K562 (cell line): ENCODE data around the gene GTPBP1.

Source experiments
- ARHGAP35 ChIP-seq: fragments of 450-650 bp; IDR thresholded peaks from 2 replicates; pipeline ENCODE4 v1.6.1; 2018; ENCODE audit not compliant: partially characterized antibody
- BHLHE40 ChIP-seq: IDR thresholded peaks from 2 replicates; pipeline ENCODE4 v1.6.1; 2011; ENCODE audit warnings: low read length, improper control_type of control experiment
- CBX1 ChIP-seq: sonication (generic); IDR thresholded peaks from 2 replicates; pipeline ENCODE4 v1.6.1; 2016; ENCODE audit warnings: antibody characterized with exemption, low read depth, mild to moderate bottlenecking
- EP300 ChIP-seq: IDR thresholded peaks from 2 replicates; pipeline ENCODE4 v1.6.1; 2012; ENCODE audit warnings: low read length, improper control_type of control experiment
- RFX5 ChIP-seq: IDR thresholded peaks from 2 replicates; pipeline ENCODE4 v1.6.1; 2011; ENCODE audit warnings: low read depth, mild to moderate bottlenecking, improper control_type of control experiment, low read length
- ZNF699 ChIP-seq: fragments of 250-450 bp; sonication (Bioruptor Pico); IDR thresholded peaks from 2 replicates; pipeline ENCODE4 v1.8.0; 2021; ENCODE audit warnings: mild to moderate bottlenecking, moderate library complexity; ENCODE audit not compliant: insufficient replicate concordance
- TF ChIP-seq, protein P1 (sequence below): fragments of 450-650 bp; IDR thresholded peaks from 2 replicates; pipeline ENCODE4 v1.6.1; 2017; ENCODE audit warnings: mild to moderate bottlenecking, moderate library complexity

DNA sequence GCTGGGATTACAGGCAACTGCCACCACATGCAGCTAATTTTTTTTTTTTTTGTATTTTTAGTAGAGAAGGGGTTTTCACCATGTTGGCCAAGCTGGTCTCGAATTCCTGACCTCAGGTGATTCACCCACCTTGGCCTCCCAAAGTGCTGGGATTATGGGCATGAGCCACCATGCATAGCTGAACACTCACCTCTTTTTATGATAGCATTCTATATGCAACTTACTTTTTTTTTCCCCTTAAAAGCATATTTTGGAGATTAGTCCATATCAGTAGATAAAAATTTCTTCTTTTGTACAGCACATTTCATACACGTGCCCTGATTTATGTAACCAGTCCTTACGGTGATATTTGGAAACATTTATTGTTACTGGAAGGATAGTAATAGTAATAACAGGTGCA, 14.6 kb downstream of the GTPBP1 start:
- TF ChIP-seq ARHGAP35, result no peak
- TF ChIP-seq, protein P1, sequence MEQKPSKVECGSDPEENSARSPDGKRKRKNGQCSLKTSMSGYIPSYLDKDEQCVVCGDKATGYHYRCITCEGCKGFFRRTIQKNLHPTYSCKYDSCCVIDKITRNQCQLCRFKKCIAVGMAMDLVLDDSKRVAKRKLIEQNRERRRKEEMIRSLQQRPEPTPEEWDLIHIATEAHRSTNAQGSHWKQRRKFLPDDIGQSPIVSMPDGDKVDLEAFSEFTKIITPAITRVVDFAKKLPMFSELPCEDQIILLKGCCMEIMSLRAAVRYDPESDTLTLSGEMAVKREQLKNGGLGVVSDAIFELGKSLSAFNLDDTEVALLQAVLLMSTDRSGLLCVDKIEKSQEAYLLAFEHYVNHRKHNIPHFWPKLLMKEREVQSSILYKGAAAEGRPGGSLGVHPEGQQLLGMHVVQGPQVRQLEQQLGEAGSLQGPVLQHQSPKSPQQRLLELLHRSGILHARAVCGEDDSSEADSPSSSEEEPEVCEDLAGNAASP, result no peak
- no peak for TF ChIP-seq RFX5
- no peak for TF ChIP-seq EP300
- no peak for TF ChIP-seq CBX1
- TF ChIP-seq ZNF699, result no peak
- TF ChIP-seq BHLHE40, result no peak
